K562 (cell line): Measurements from ENCODE around the gene MGAT1. TPM values are rescaled to one million over a fixed set of nuclear protein-coding genes. Genes with fewer than 3 reads are reported as not detected.
A peak's percentile ranks its signal among the peaks of the same experiment; 100 is the strongest.

Source experiments
- BCLAF1 ChIP-seq, 2 experiments: fragments of 450-650 bp in 1 of 2; IDR thresholded peaks; 2 replicates each; pipeline ENCODE4 v1.6.1; 2011 to 2017; ENCODE audit warnings: low read depth in 2 of 2, antibody characterized with exemption in 1 of 2, borderline replicate concordance in 1 of 2, low read length in 1 of 2, mild to moderate bottlenecking in 1 of 2, mixed read lengths in 1 of 2; ENCODE audit not compliant: control insufficient read depth in 1 of 2
- CREBBP ChIP-seq: IDR thresholded peaks from one replicate; pipeline ENCODE4 v1.6.1; 2012; ENCODE audit warnings: low read depth, mild to moderate bottlenecking, control low read depth, inconsistent platforms, low read length
- CTBP1 ChIP-seq: fragments of 450-650 bp; IDR thresholded peaks from 2 replicates; pipeline ENCODE4 v1.6.1; 2016; ENCODE audit warnings: borderline replicate concordance
- ETV6 ChIP-seq, 3 experiments: fragments of 150-350 bp in 1 of 3; sonication (generic) in 1 of 3; formaldehyde crosslinking in 1 of 3; IDR thresholded peaks; 2 replicates each; pipeline versions ENCODE4 v1.6.1 to v1.8.0; 2014 to 2022; ENCODE audit warnings: borderline replicate concordance in 2 of 3, low read depth in 2 of 3, antibody characterized with exemption in 1 of 3, low read length in 1 of 3, mild to moderate bottlenecking in 1 of 3, missing genetic modification reagents in 1 of 3
- GTF2E2 ChIP-seq: fragments of 200-800 bp; sonication (Bioruptor generic); IDR thresholded peaks from 2 replicates; pipeline ENCODE4 v1.6.1; 2016; ENCODE audit warnings: missing genetic modification characterization, missing compliant biosample characterization
- ILF3 ChIP-seq: fragments of 450-650 bp; IDR thresholded peaks from 2 replicates; pipeline ENCODE4 v1.6.1; 2018; ENCODE audit warnings: antibody characterized with exemption, mild to moderate bottlenecking, moderate library complexity, borderline replicate concordance
- MXI1 ChIP-seq: IDR thresholded peaks from 2 replicates; pipeline ENCODE4 v1.6.1; 2011; ENCODE audit warnings: low read depth, mild to moderate bottlenecking, improper control_type of control experiment, low read length
- SIX5 ChIP-seq, 2 experiments: IDR thresholded peaks; 2 replicates each; pipeline ENCODE4 v1.6.1; 2011; ENCODE audit warnings: low read length in 2 of 2, borderline replicate concordance in 1 of 2, low read depth in 1 of 2, mild to moderate bottlenecking in 1 of 2, moderate library complexity in 1 of 2; ENCODE audit not compliant: insufficient read depth in 1 of 2
- SNIP1 ChIP-seq: fragments of 450-650 bp; IDR thresholded peaks from 2 replicates; pipeline ENCODE4 v1.7.1; 2017; ENCODE audit warnings: low read depth, mild to moderate bottlenecking
- TAL1 ChIP-seq: fragments of 450-650 bp; IDR thresholded peaks from 2 replicates; pipeline ENCODE4 v1.6.1; 2016; ENCODE audit warnings: mild to moderate bottlenecking
- TOE1 ChIP-seq, 2 experiments: fragments of 450-650 bp in 1 of 2; sonication (generic) in 1 of 2; formaldehyde crosslinking in 1 of 2; IDR thresholded peaks; 2 replicates each; pipeline versions ENCODE4 v1.7.1 to v1.8.0; 2016 to 2022; ENCODE audit warnings: borderline replicate concordance in 2 of 2, mild to moderate bottlenecking in 2 of 2, antibody characterized with exemption in 1 of 2, inconsistent platforms in 1 of 2, low read depth in 1 of 2, missing genetic modification reagents in 1 of 2, moderate library complexity in 1 of 2
- XRCC5 ChIP-seq: fragments of 200-400 bp; formaldehyde crosslinking; IDR thresholded peaks from 2 replicates; pipeline ENCODE4 v1.6.1; 2017; ENCODE audit warnings: low read depth, mild to moderate bottlenecking, low read length
- ZNF318 ChIP-seq, 2 experiments: fragments of 450-650 bp; IDR thresholded peaks; 2 replicates each; pipeline ENCODE4 v1.6.1; 2016; ENCODE audit warnings: mild to moderate bottlenecking in 2 of 2, borderline replicate concordance in 1 of 2, low read depth in 1 of 2, moderate library complexity in 1 of 2
- ZNF561 ChIP-seq: fragments of 450-650 bp; formaldehyde crosslinking; conservative IDR thresholded peaks from 2 replicates; pipeline ENCODE4 v1.4.0; 2020; ENCODE audit warnings: mild to moderate bottlenecking, moderate library complexity
- ZNF707 ChIP-seq: fragments of 250-450 bp; sonication (Bioruptor Pico); conservative IDR thresholded peaks from 2 replicates; pipeline ENCODE4 v1.8.0; 2022; ENCODE audit warnings: inconsistent platforms, mild to moderate bottlenecking, moderate library complexity
- polyA plus RNA-seq, 8 experiments: library from polyadenylated mRNA; depleted of rRNA in 4 of 8; stranded (reverse) in 5 of 8; unstranded in 3 of 8; fragments of >200 nt; fragmentation: Nextera tagmentation in 2 of 8; fragmentation: Illumina TruSeq in 1 of 8; extraction: Ambion mirVana in 2 of 8; extraction: Trizol in 1 of 8; gene quantifications; 2 replicates each; pipeline versions ENCODE4 v1.2.1 to v1.2.3, GENCODE V29; 2011 to 2014; ENCODE audit warnings: inconsistent platforms in 1 of 8, missing spikeins in 1 of 8
- total RNA-seq, 7 experiments: library from RNA; depleted of rRNA in 6 of 7; stranded (reverse); fragments of >200 nt in 6 of 7; fragmentation: Illumina TruSeq in 2 of 7; extraction: Trizol in 2 of 7; gene quantifications; 2 replicates each; pipeline versions ENCODE4 v1.2.1 to v1.2.3, GENCODE V29; 2011 to 2021; ENCODE audit warnings: low replicate concordance in 1 of 7

MGAT1 gene
- total and polyA plus RNA-seq, 9 of the 15 experiments (the other 6 are each of a cell fraction or from before 2014, with no cell fraction given) = 3.9 to 82.7 (median 44.5) TPM

GRCh38 chr5:180779985-180780610, 22.5 kb downstream of the MGAT1 start (continued):
- TF ChIP-seq BCLAF1 (IDR thresholded peaks at IDR 0.05; ENCODE audit: borderline replicate concordance in 1 of 2, control insufficient read depth in 1 of 2, low read depth in 2 of 2, low read length in 1 of 2) (no peak), ZNF707 (CRISPR knock-in tag) (no peak), XRCC5 (no peak), TOE1 (IDR thresholded peaks at IDR 0.05; ENCODE audit: borderline replicate concordance) (no peak), TOE1 (CRISPR knock-in tag; IDR thresholded peaks at IDR 0.05; ENCODE audit: borderline replicate concordance, low read depth) (no peak), SNIP1 (no peak), ILF3 (no peak), GTF2E2 (tag) (no peak), CTBP1 (no peak), ZNF561 (CRISPR knock-in tag) (no peak), ETV6 (IDR thresholded peaks at IDR 0.05; ENCODE audit: borderline replicate concordance in 1 of 2, low read depth in 2 of 2, low read length in 1 of 2) (no peak), ETV6 (CRISPR knock-in tag; IDR thresholded peaks at IDR 0.05; ENCODE audit: borderline replicate concordance) (no peak), TAL1 (0 out of 2 replicates have a peak, but pooled peaks have one; percentile 15), ZNF318 (IDR thresholded peaks at IDR 0.05; ENCODE audit: borderline replicate concordance in 1 of 2, low read depth in 1 of 2) (no peak), CREBBP (no peak), MXI1 (no peak), SIX5 (IDR thresholded peaks at IDR 0.05; ENCODE audit: borderline replicate concordance in 1 of 2, insufficient read depth in 1 of 2, low read depth in 1 of 2, low read length in 2 of 2) (no peak)
